Activated naive CD4-positive, alpha-beta T cell treated with anti-CD3 and anti-CD28 coated beads, Interleukin-2, amount 50 U/mL, for 72 hours (primary cell): Measurements from ENCODE around the gene IGFL1. TPM values are rescaled to one million over a fixed set of nuclear protein-coding genes. Genes with fewer than 3 reads are reported as not detected.
"Not testable (repeated sequence)": the region's sequence is repeated elsewhere in the genome, so short reads cannot be mapped to it uniquely, and the experiment has no call there.

Experiments
- ATAC-seq, 2 donors: fragments of 150-1000 bp; cut with Tn5 transposase; 2 replicates each; pipeline ENCODE4 v1.10.0; 2021; ENCODE audit warnings: mild to moderate bottlenecking in 2 of 2, moderate library complexity in 2 of 2
- DNase-seq, 2 donors: peaks; one replicate each; pipeline ENCODE4 v3.0.0; 2021 to 2022; ENCODE audit warnings: low spot score in 2 of 2
- H3K27ac Mint-ChIP-seq, 2 donors: one replicate each; pipeline ENCODE4 v1.8.0; 2022; ENCODE audit warnings: mild to moderate bottlenecking in 2 of 2, mixed read lengths in 2 of 2
- H3K36me3 Mint-ChIP-seq, 2 donors: one replicate each; pipeline ENCODE4 v1.8.0; 2022; ENCODE audit warnings: mixed read lengths in 2 of 2
- H3K9me3 Mint-ChIP-seq, 2 donors: one replicate each; pipeline ENCODE4 v1.8.0; 2022; ENCODE audit warnings: mixed read lengths in 2 of 2
- total RNA-seq, 2 donors: library from RNA; stranded (reverse); gene quantifications; one replicate each; pipeline ENCODE4 v1.2.3, GENCODE V29; 2022

The IGFL1 gene
- total RNA-seq, 2 donors from 2014 or later: not detected

- not testable (repeated sequence) for H3K27ac Mint-ChIP-seq, DNase-seq, ATAC-seq, H3K9me3 Mint-ChIP-seq, H3K36me3 Mint-ChIP-seq
Measured at GRCh38 chr19:46273931-46274330, 44.4 kb downstream of the IGFL1 start.

DNA sequence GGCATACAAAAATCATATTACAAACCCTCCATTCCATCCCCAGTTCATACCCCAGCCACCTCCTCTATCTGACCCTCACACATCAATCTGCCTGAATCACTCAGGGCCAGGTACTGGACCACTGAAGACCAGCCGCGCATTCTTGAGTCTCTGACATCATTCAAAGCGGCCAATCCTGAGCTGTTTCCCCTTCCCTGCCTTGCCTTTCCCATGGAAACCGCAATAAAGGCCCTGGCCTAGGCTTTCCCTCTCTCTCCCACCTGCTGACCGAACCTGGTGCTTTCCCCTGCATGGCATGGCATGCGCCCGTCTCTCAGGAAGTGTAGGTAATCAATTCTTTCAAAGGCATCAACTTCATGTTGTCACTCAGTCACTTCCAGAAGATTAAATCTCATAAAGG lies 49.6 kb downstream of the IGFL1 start:
- no peaks in the 10 kb centered on the region for H3K9me3 Mint-ChIP-seq
- DNase-seq (no peak), ATAC-seq (no peak)
- H3K36me3 Mint-ChIP-seq: no peaks in the 10 kb centered on the region
- no peak overlapping the region for H3K27ac Mint-ChIP-seq

Other genes with a start within 250 kb of the IGFL1 start
- gene CCDC61, start 234.3 kb upstream of the IGFL1 start, total RNA-seq: 10 to 100 TPM; 29.3 to 34.4 TPM
- not detected for gene PGLYRP1, start 206.7 kb upstream of the IGFL1 start, total RNA-seq
- not detected for gene IGFL4, start 188.7 kb upstream of the IGFL1 start, total RNA-seq
- not detected for gene IGFL3, start 105.1 kb upstream of the IGFL1 start, total RNA-seq
- 1 to 10 TPM in 1 of 2 donors, not detected in 1; 1.0 TPM for gene IGFL2, start 81.5 kb upstream of the IGFL1 start, total RNA-seq
- gene HIF3A, start 67.3 kb downstream of the IGFL1 start, total RNA-seq: not detected
- gene PPP5C, start 117.3 kb downstream of the IGFL1 start, total RNA-seq: 100 to 1,000 TPM in 1 of 2 donors, 10 to 100 TPM in 1; 73.6 to 118 TPM
- not detected for gene CCDC8, start 183.8 kb downstream of the IGFL1 start, total RNA-seq
- not detected for gene PNMA8C, start 199.2 kb downstream of the IGFL1 start, total RNA-seq
- gene PNMA8A, start 241.8 kb downstream of the IGFL1 start, total RNA-seq: not detected